Right ventricle myocardium inferior (tissue), 1 donor: Measurements from ENCODE around the gene GNPAT. TPM values are rescaled to one million over a fixed set of nuclear protein-coding genes. Genes with fewer than 3 reads are reported as not detected.

Experiments used
- ATAC-seq: fragments of 200-7000 bp; cut with Tn5 transposase; one replicate; pipeline ENCODE4 v1.9.1; 2020; ENCODE audit warnings: mild to moderate bottlenecking, moderate library complexity
- DNase-seq: peaks from one replicate; pipeline ENCODE4 v3.0.0; 2021; ENCODE audit errors: missing footprints
- intact Hi-C: fragments of 100-400 bp; cut with DNase I; formaldehyde crosslinking; loops from one replicate; pipeline ENCODE4 v1.11.0; 2022
- total RNA-seq: library from RNA; stranded (reverse); fragmentation: NEBNext Ultra II Directional; extraction: Animal tissue kit (Norgen Biotek cat#: 25700); gene quantifications from one replicate; pipeline ENCODE4 v1.2.1, GENCODE V29; 2021
- donor health status: DM: no; HTN: yes; CAD: no; lungs with severe emphysema.

The GNPAT gene
- total RNA-seq, 1 donor from 2014 or later, result 59.1 TPM

DNA sequence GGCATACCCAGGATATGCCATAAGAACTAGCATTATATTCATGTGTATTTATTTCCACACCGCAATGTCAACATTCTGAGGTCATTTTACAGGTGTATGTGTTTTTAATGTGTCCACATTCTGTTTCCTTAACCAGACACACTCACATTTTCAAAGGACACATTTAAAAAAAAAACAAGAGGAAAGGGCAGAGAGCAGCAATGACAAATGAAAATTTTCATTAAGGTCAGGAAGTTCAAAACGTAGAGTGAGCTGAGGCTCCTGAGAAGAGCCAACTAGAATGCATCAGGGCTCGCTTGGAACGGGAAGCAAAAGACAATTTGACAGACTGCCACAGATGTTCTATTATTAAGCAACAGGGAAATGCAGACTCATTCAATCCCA lies 4.8 kb upstream of the GNPAT start:
- DNase-seq, result no peak
- intact Hi-C loops, result no loop called here
- no peak for ATAC-seq

- DNase-seq, result no peak
- intact Hi-C loops, result no loop called here
- ATAC-seq, result no peak
Observed at GRCh38 chr1:231236938-231237337, 4.1 kb upstream of the GNPAT start.

- DNase-seq, result no peak
- no peak for ATAC-seq
- intact Hi-C loops, result no loop called here
Observed at GRCh38 chr1:231238298-231238697, 2.7 kb upstream of the GNPAT start.

DNA sequence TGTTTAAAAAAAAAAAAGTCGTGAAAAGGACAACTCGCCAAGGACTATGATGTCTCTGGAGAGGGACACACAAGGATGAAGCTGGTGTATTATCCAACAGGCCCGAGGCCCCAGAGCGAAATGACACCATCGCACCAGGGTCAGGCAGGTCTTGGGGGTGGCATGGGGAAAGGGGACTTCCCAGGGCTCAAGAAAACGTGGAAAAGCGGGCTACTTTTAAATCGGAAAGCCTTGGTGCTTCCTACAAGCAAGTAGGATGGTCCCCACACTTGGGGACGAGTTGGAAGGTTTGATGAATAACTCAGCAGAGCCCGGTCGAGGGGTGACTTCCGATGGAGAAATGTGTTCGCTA lies 505 bp upstream of the GNPAT start:
- no peak for ATAC-seq
- intact Hi-C loops, result loop anchor here (10.0 kb wide), 2 partner anchors 184 to 364 kb away; partner anchors contain the start of gene EGLN1
- DNase-seq, result no peak

- intact Hi-C loops, result loop anchor here (1.0 to 10.0 kb wide), 3 partner anchors 96 to 363 kb away; partner anchors contain the start of genes EGLN1 and EXOC8
- ATAC-seq (peak; percentile 38), DNase-seq (peak; percentile 71)
Observed at GRCh38 chr1:231241750-231242149, 738 bp downstream of the GNPAT start.

DNA sequence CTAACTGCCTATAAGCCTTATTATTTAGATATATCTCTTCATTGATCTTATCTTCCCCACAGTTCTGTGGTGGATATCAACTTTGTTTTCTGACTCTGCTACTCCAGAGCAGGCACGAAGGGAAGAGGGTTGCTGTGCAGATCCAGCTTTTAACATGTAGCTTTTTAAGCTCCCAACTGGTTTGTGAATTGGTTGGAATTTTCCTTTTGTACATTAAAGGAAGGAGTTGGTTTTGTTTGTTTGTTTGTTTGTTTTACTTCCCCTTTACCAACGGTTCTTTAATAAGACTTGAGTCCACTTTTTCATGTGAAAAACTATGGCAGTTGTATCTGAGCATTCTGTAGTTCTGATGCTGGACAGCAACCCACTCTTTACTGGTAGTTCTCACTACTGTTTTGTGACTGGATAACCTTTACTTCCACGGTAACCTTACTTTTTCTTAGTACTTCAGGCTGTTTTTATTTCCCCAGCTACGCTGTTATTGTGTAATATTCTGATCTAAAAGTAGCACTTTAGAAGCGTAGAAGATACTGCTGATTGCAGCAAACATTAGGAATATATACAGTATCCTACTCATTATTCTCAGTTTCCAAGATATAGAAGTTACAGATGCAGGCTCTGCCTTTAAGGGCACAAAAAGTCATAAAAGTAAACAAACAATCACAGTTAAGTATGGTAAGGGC lies 1.6 kb downstream of the GNPAT start:
- intact Hi-C loops, result loop anchor here (10.0 kb wide), 2 partner anchors 182 to 362 kb away; partner anchors contain the start of gene EGLN1
- ATAC-seq, result no peak
- DNase-seq, result no peak

GRCh38 chr1:231248778-231249177 lies 7.8 kb downstream of the GNPAT start:
- DNase-seq, result no peak
- intact Hi-C loops, result loop anchor here (10.0 kb wide), 2 partner anchors 176 to 356 kb away; partner anchors contain the start of gene EGLN1
- no peak for ATAC-seq

DNA sequence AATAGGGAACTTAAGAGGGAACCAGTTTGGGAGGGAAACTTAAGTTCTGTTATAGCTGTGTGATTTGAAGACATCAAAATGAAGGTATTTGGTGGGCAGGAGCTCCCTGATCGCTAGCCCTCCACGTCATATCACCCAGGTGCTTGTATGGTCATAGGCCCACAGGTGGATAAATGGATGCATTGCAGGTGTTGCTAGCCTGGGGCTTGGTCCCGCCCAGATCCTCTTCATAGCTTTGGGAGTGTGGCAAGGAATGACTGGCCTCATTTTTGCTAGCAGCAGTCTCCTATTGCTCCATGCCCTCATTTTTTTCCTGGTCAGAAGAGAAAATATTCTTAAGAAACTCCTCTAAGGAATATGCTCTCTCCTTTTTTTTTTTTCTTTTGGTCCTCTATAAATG lies 11.3 kb downstream of the GNPAT start:
- intact Hi-C loops, result no loop called here

GRCh38 chr1:231260351-231260750 lies 19.3 kb downstream of the GNPAT start:
- no peak for DNase-seq
- no peak for ATAC-seq
- intact Hi-C loops, result no loop called here

More for the DNA sequence above, 11.3 kb downstream of the GNPAT start:
- DNase-seq, result no peak
- ATAC-seq, result no peak

- intact Hi-C loops, result no loop called here
- DNase-seq (no peak), ATAC-seq (no peak)
Observed at GRCh38 chr1:231264642-231265041, 23.6 kb downstream of the GNPAT start.

GRCh38 chr1:231265379-231265778 lies 24.4 kb downstream of the GNPAT start:
- DNase-seq (no peak), ATAC-seq (no peak)
- intact Hi-C loops, result no loop called here

- intact Hi-C loops, result no loop called here
- DNase-seq, result no peak
- ATAC-seq, result no peak
Observed at GRCh38 chr1:231266811-231267322, 25.9 kb downstream of the GNPAT start.

- intact Hi-C loops, result no loop called here
- ATAC-seq, result no peak
- no peak for DNase-seq
Observed at GRCh38 chr1:231272173-231272572, 31.2 kb downstream of the GNPAT start.

GRCh38 chr1:231272880-231273279 lies 31.9 kb downstream of the GNPAT start:
- ATAC-seq (no peak), DNase-seq (no peak)
- intact Hi-C loops, result no loop called here

DNA sequence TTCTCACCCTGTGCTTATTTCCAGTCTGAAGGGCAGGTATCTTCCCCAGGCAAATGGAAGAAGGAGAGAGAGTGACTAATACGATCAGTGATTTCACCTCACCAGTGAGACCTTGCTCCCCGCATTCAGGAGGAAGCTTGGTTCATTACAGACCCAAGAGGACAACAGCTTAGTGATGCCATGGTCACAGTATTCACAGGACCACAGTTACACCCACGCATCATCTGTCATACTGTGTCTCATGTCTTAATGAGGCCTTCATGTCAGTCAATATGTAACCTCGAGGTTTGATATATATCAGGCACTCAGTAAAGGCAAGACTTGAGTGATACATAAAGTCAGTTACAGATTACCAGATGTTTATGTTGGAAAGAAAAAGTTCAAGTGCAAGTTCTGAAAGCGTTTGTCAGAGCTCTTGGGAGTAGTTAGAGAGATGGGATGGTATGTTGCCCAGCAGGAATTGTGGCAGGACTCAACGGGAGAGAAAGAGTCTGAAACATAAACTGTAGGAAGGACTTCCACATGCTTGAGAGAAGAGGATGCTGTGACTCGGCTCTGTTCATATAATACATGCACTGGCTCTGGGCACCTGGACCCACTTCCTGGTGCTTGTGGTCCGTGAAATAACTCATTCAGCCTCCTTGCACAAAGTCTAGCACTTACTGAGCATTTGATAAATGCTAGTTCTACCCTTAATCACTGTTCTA lies 33.3 kb downstream of the GNPAT start:
- intact Hi-C loops, result no loop called here
- ATAC-seq (no peak), DNase-seq (no peak)

GRCh38 chr1:231278100-231278790 lies 37.2 kb downstream of the GNPAT start:
- intact Hi-C loops, result loop anchor here (2.0 kb wide), 1 partner anchor 59 kb away; the partner anchor contains the start of gene EXOC8
- peak; percentile 81 for DNase-seq
- peak; percentile 95 for ATAC-seq

DNA sequence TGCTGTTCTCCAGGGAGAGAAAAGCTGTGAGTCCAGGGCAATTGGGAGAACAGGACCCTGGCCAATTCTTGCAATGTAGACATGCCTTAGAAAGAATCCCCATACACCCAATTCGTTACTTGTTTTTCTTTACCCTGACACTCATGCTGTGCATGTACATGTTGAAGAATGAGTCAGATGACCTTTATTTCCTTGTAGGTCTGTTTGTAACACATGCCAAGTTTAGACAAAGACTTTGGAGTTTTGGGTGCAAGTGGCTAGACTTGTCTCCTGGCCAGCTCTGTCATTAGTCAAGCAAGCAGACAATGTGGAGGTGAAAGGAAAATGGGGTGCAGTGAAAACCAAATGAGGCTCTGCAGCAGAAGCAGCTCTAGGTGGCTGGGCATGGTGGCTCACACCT lies 38.1 kb downstream of the GNPAT start:
- intact Hi-C loops, result loop anchor here (2.0 kb wide), 1 partner anchor 58 kb away; the partner anchor contains the start of gene EXOC8

GRCh38 chr1:231279683-231280082 lies 38.7 kb downstream of the GNPAT start:
- DNase-seq, result no peak
- intact Hi-C loops, result loop anchor here (2.0 kb wide), 1 partner anchor 57 kb away; the partner anchor contains the start of gene EXOC8
- no peak for ATAC-seq

More for the DNA sequence above, 38.1 kb downstream of the GNPAT start:
- no peak for ATAC-seq
- DNase-seq, result no peak

GRCh38 chr1:231284441-231284840 lies 43.4 kb downstream of the GNPAT start:
- intact Hi-C loops, result no loop called here
- no peak for ATAC-seq

More at GRCh38 chr1:231284441-231284840, 43.4 kb downstream of the GNPAT start:
- no peak for DNase-seq
